Adrenal gland (tissue), 5 donors: ENCODE measurements around the gene KIAA1755.

Experiments
- CTCF ChIP-seq, 6 experiments: fragments of 450-650 bp in 4 of 6; fragments of 200-600 bp in 2 of 6; sonication (generic) in 1 of 6; IDR thresholded peaks; 1 replicate in 5 of 6; 2 replicates in 1 of 6; pipeline versions ENCODE4 v1.5.1 to v1.8.0; 2016 to 2021; ENCODE audit warnings: antibody characterized with exemption in 6 of 6, mild to moderate bottlenecking in 2 of 6, moderate library complexity in 1 of 6
- POLR2A ChIP-seq, 2 donors: fragments of 450-650 bp; IDR thresholded peaks; one replicate each; pipeline ENCODE4 v1.6.1; 2017; ENCODE audit warnings: antibody characterized with exemption in 2 of 2, mild to moderate bottlenecking in 2 of 2, moderate library complexity in 1 of 2
- donor health status: DM: no; HTN: no; CAD: no.

- TF ChIP-seq POLR2A (IDR thresholded peaks at IDR 0.05) (no peak), CTCF (IDR thresholded peaks at IDR 0.05) (no peak)
These were observed 79.2 kb downstream of the KIAA1755 start for GRCh38 chr20:38181207-38181801.
